K562 (cell line): ENCODE results near the gene GRHPR. TPM values are rescaled to one million over a fixed set of nuclear protein-coding genes. Genes with fewer than 3 reads are reported as not detected.
A peak's percentile ranks its signal among the peaks of the same experiment; 100 is the strongest.

Experiments
- ATAC-seq: fragments of 200-7000 bp; cut with Tn5 transposase; 3 replicates; pipeline ENCODE4 v1.9.1; 2020; ENCODE audit warnings: moderate library complexity
- BruUV-seq: library from RNA; stranded (reverse); fragments of 400-500 nt; replicated peaks from 2 replicates; lab custom pipeline; 2021; lab: Mats Ljungman, UMichigan
- CTCF ChIA-PET: fragments of 300-600 bp; formaldehyde crosslinking; extraction: SDS; loops from one replicate; lab custom pipeline; 2021; ENCODE audit warnings: low intra/inter-chr PET ratio; lab: Yijun Ruan, JAX
- POLR2A ChIA-PET: fragments of 300-600, 350-650 bp; sonication (Branson Sonifier 250); formaldehyde crosslinking; extraction: SDS; loops from one replicate; lab custom pipeline; 2021; ENCODE audit warnings: antibody characterized with exemption, inconsistent platforms; lab: Yijun Ruan, JAX
- DNase-seq, 4 experiments: peaks; one replicate each; pipeline versions ENCODE4 v3.0.0 to v3.0.0-alpha.2; 2011 to 2018; ENCODE audit warnings: low spot score in 3 of 4, mixed read lengths in 3 of 4; ENCODE audit errors: extremely low read depth in 1 of 4
- FAIRE-seq: peaks from 2 replicates; lab custom pipeline; 2011; peaks lifted over from hg19 to GRCh38; lab: Jason Lieb, UNC
- H2AFZ ChIP-seq: 2 replicates; pipeline ENCODE4 v1.6.0; 2011; ENCODE audit warnings: low read depth, low read length, control low read depth, inconsistent platforms
- H3K27ac ChIP-seq: fragments of 200-600 bp; 3 replicates; pipeline ENCODE4 v1.8.0; 2011; ENCODE audit warnings: low read depth, mild to moderate bottlenecking, control low read depth, inconsistent platforms, low read length, moderate library complexity, mixed read lengths; ENCODE audit errors: extremely low read depth
- H3K27me3 ChIP-seq, 2 experiments: fragments of 300-600 bp in 1 of 2; 2 replicates in 1 of 2; 3 replicates in 1 of 2; pipeline versions ENCODE4 v1.6.0 to v1.8.0; 2011; ENCODE audit warnings: inconsistent platforms in 2 of 2, low read length in 2 of 2, mild to moderate bottlenecking in 1 of 2, mixed read lengths in 1 of 2, moderate library complexity in 1 of 2; ENCODE audit not compliant: control insufficient read depth in 2 of 2, insufficient read depth in 2 of 2
- H3K36me3 ChIP-seq: fragments of 300-600 bp; 3 replicates; pipeline ENCODE4 v1.8.0; 2011; ENCODE audit warnings: mild to moderate bottlenecking, low read length, inconsistent platforms; ENCODE audit not compliant: control insufficient read depth, insufficient read depth
- H3K4me1 ChIP-seq, 2 experiments: fragments of 200-600 bp in 1 of 2; replicated peaks in 1 of 2; 2 replicates in 1 of 2; 3 replicates in 1 of 2; pipeline versions ENCODE4 v1.5.1 to v1.8.0; 2011; ENCODE audit warnings: inconsistent platforms in 2 of 2, low read length in 2 of 2, mild to moderate bottlenecking in 1 of 2, mixed read lengths in 1 of 2, moderate library complexity in 1 of 2; ENCODE audit not compliant: control insufficient read depth in 2 of 2, insufficient read depth in 2 of 2
- H3K4me2 ChIP-seq: 2 replicates; pipeline ENCODE4 v1.6.1; 2011; ENCODE audit warnings: low read length, control low read depth, inconsistent platforms, mixed read lengths; ENCODE audit not compliant: insufficient read depth
- H3K4me3 ChIP-seq: fragments of 200-600 bp; sonication (generic), shearing (Covaris generic); 2 replicates; pipeline ENCODE4 v1.5.1; 2016; ENCODE audit warnings: control low read depth, inconsistent platforms
- H3K79me2 ChIP-seq: fragments of 200-600 bp; 3 replicates; pipeline ENCODE4 v1.8.0; 2011; ENCODE audit warnings: low read length, inconsistent platforms; ENCODE audit not compliant: control insufficient read depth, insufficient read depth
- H3K9ac ChIP-seq, 2 experiments: 2 replicates each; pipeline versions ENCODE4 v1.6.0 to v1.6.1; 2011; ENCODE audit warnings: low read depth in 2 of 2, low read length in 2 of 2, control low read depth in 1 of 2, inconsistent platforms in 1 of 2, mild to moderate bottlenecking in 1 of 2, mixed read lengths in 1 of 2; ENCODE audit not compliant: insufficient read depth in 1 of 2
- H3K9me1 ChIP-seq: one replicate; pipeline ENCODE4 v1.6.0; 2011; ENCODE audit warnings: inconsistent platforms, mild to moderate bottlenecking, low read length, moderate library complexity; ENCODE audit not compliant: control insufficient read depth, insufficient read depth
- H3K9me3 ChIP-seq: replicated peaks from 2 replicates; pipeline ENCODE4 v1.5.1; 2011; ENCODE audit warnings: low read depth, low read length, inconsistent platforms; ENCODE audit not compliant: control insufficient read depth, insufficient read depth
- H4K20me1 ChIP-seq: replicated peaks from 2 replicates; pipeline ENCODE4 v1.6.1; 2011; ENCODE audit warnings: low read length, inconsistent platforms, mixed read lengths; ENCODE audit not compliant: control insufficient read depth, insufficient read depth
- KLF16 ChIP-seq: IDR thresholded peaks from 2 replicates; pipeline ENCODE4 v1.6.1; 2016; ENCODE audit warnings: antibody characterized with exemption
- NFIC ChIP-seq: fragments of 450-650 bp; IDR thresholded peaks from 2 replicates; pipeline ENCODE4 v1.6.1; 2017; ENCODE audit warnings: mild to moderate bottlenecking, inconsistent platforms
- TAF1 ChIP-seq: IDR thresholded peaks from 2 replicates; pipeline ENCODE4 v1.6.1; 2011; ENCODE audit warnings: mild to moderate bottlenecking, low read length, moderate library complexity; ENCODE audit not compliant: insufficient read depth, control insufficient read depth, severe bottlenecking; ENCODE audit errors: extremely low read depth
- ZBTB40 ChIP-seq, 2 experiments: fragments of 450-650 bp in 1 of 2; sonication (generic) in 1 of 2; formaldehyde crosslinking in 1 of 2; IDR thresholded peaks; 2 replicates each; pipeline versions ENCODE4 v1.7.1 to v1.9.0; 2016 to 2022; ENCODE audit warnings: inconsistent platforms in 1 of 2, mild to moderate bottlenecking in 1 of 2, missing genetic modification reagents in 1 of 2
- ZHX1 ChIP-seq: fragments of 150-350 bp; conservative IDR thresholded peaks from 2 replicates; pipeline ENCODE4 v1.6.1; 2014; ENCODE audit warnings: low read length
- ZNF354B ChIP-seq: fragments of 250-450 bp; sonication (Bioruptor Pico); IDR thresholded peaks from 2 replicates; pipeline ENCODE4 v1.4.0; 2020
- ZNF79 ChIP-seq: fragments of 250-450 bp; sonication (Bioruptor Pico); IDR thresholded peaks from 2 replicates; pipeline ENCODE4 v1.4.0; 2020; ENCODE audit warnings: low read depth, mild to moderate bottlenecking, moderate library complexity
- WGBS: fragments of 100-300 bp; shearing (Covaris generic); methylation state at CpG from one replicate; pipeline ENCODE4 v1.1.6; 2016; ENCODE audit warnings: low coverage, mixed read lengths; ENCODE audit not compliant: insufficient coverage; ENCODE audit errors: missing lambda C conversion rate; 5-methylcytosine and 5-hydroxymethylcytosine counted together
- in situ Hi-C: fragments of 300-500 bp; cut with MboI; formaldehyde crosslinking; loops from 4 replicates; pipeline ENCODE4 v1.15.0; 2018; ENCODE audit warnings: inconsistent platforms, mixed read lengths
- intact Hi-C: fragments of 100-400 bp; cut with micrococcal nuclease; formaldehyde crosslinking; loops from 2 replicates; pipeline ENCODE4 v1.14.2; 2022
- polyA plus RNA-seq, 8 experiments: library from polyadenylated mRNA; depleted of rRNA in 4 of 8; stranded (reverse) in 5 of 8; unstranded in 3 of 8; fragments of >200 nt; fragmentation: Nextera tagmentation in 2 of 8; fragmentation: Illumina TruSeq in 1 of 8; extraction: Ambion mirVana in 2 of 8; extraction: Trizol in 1 of 8; gene quantifications; 2 replicates each; pipeline versions ENCODE4 v1.2.1 to v1.2.3, GENCODE V29; 2011 to 2014; ENCODE audit warnings: inconsistent platforms in 1 of 8, missing spikeins in 1 of 8
- total RNA-seq, 7 experiments: library from RNA; depleted of rRNA in 6 of 7; stranded (reverse); fragments of >200 nt in 6 of 7; fragmentation: Illumina TruSeq in 2 of 7; extraction: Trizol in 2 of 7; gene quantifications; 2 replicates each; pipeline versions ENCODE4 v1.2.1 to v1.2.3, GENCODE V29; 2011 to 2021; ENCODE audit warnings: low replicate concordance in 1 of 7

Gene GRHPR
- total and polyA plus RNA-seq, 9 of the 15 experiments (the other 6 are each of a cell fraction or from before 2014, with no cell fraction given), result 38.9 to 144 (median 120) TPM

DNA sequence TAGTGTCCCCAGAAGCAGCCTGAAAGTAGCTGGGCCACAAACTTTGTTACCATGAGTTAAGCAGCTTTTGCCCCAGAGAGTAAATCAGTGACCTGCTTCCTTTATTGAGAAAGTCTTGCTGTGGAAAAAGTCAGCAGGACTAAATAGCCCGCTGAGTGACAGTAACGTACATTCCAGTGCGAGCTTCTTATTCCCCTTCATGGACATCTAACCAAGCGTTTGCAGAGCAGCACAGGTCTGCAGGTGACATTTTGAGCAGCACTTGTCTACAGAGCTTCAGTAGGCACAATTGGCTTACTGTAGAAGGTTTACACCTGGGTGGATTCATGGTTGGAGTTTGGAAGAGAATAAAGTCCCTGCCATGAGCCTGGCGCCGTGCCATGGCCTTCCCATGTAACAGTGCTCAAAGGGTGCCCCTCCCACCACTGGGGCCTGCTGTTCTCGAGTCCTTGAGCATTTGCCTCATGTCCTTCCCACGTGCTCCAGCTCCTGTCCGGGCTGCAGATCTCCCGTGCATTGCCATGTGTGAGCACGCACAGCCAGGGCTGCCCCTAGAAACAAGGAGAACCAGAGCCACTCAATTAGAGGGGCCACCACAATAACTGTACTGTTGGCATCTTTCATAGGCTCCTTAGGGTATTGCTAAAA, 41.3 kb upstream of the GRHPR start:
- 43% methylated on average over 11 of the region's 11 CpGs for WGBS
- Histone ChIP-seq H3K9ac (no peak overlapping the region), H3K36me3 (no peaks in the 10 kb centered on the region), H3K4me1 (peaks cover 11 to 12% of the 10 kb centered on the region in 2 experiments; a peak in 4 of 5 replicates), H3K4me2 (no peak overlapping the region), H4K20me1 (no peaks in the 10 kb centered on the region), H3K27me3 (peaks cover 6 to 22% of the 10 kb centered on the region in 2 experiments; a peak in 3 of 5 replicates), H2AFZ (no peak overlapping the region), H3K27ac (no peak overlapping the region), H3K9me1 (peaks cover 3% of the 10 kb centered on the region), H3K4me3 (no peak overlapping the region), H3K9me3 (peaks cover 8% of the 10 kb centered on the region), H3K79me2 (no peaks in the 10 kb centered on the region)
- ATAC-seq (no peak), FAIRE-seq (no peak), DNase-seq (no peak)
- TF ChIP-seq TAF1 (no peak), ZNF354B (CRISPR knock-in tag) (no peak), ZHX1 (no peak), KLF16 (no peak), NFIC (peak; percentile 50), ZNF79 (CRISPR knock-in tag) (no peak), ZBTB40 (IDR thresholded peaks at IDR 0.05) (no peak), ZBTB40 (CRISPR knock-in tag; IDR thresholded peaks at IDR 0.05) (no peak)
- ChIA-PET POLR2A (interaction anchor here (0.6 to 2.1 kb wide), 4 partner anchors 12 to 834 kb away, joined by 3 to 5 read pairs (median 4); no protein-coding TSS in a partner anchor), CTCF (no interaction called here)
- intact Hi-C loops (loop anchor here (10.0 kb wide), 1 partner anchor 186 kb away; no protein-coding TSS in a partner anchor), in situ Hi-C loops (no loop called here)
- BruUV-seq, result no TSS peak
